Left lung (tissue), 10 donors: Measurements from ENCODE around the gene TNIK. TPM values are rescaled to one million over a fixed set of nuclear protein-coding genes. Genes with fewer than 3 reads are reported as not detected.

Experiments used
- ATAC-seq: fragments of 200-7000 bp; cut with Tn5 transposase; one replicate; pipeline ENCODE4 v1.9.1; 2020; ENCODE audit warnings: moderate library complexity
- DNase-seq, 4 donors: peaks; one replicate each; pipeline ENCODE4 v3.0.0-alpha.2; 2013 to 2020
- H3K27ac ChIP-seq, 2 donors: fragments of 200-600 bp; sonication (generic) in 1 of 2; one replicate each; pipeline versions ENCODE4 v1.5.0 to v1.8.0; 2020 to 2021
- H3K27me3 ChIP-seq, 2 donors: fragments of 200-600 bp; sonication (generic) in 1 of 2; one replicate each; pipeline versions ENCODE4 v1.5.0 to v1.8.0; 2020 to 2021
- H3K36me3 ChIP-seq, 2 donors: fragments of 200-600 bp; sonication (generic) in 1 of 2; one replicate each; pipeline versions ENCODE4 v1.5.0 to v1.8.0; 2020 to 2021
- H3K4me1 ChIP-seq, 2 donors: fragments of 200-600 bp; one replicate each; pipeline ENCODE4 v1.8.0; 2021
- H3K4me3 ChIP-seq, 2 donors: fragments of 200-600 bp; sonication (generic) in 1 of 2; one replicate each; pipeline versions ENCODE4 v1.5.0 to v1.8.0; 2020 to 2021; ENCODE audit warnings: mild to moderate bottlenecking in 1 of 2
- H3K9me3 ChIP-seq, 2 donors: fragments of 200-600 bp; sonication (generic) in 1 of 2; one replicate each; pipeline versions ENCODE4 v1.5.0 to v1.8.0; 2020 to 2021
- CTCF ChIP-seq, 2 donors: fragments of 200-600 bp; sonication (generic) in 1 of 2; IDR thresholded peaks; one replicate each; pipeline versions ENCODE4 v1.5.0 to v1.8.0; 2021; ENCODE audit warnings: antibody characterized with exemption in 2 of 2
- intact Hi-C, 2 donors: fragments of 100-400 bp; cut with DNase I; formaldehyde crosslinking; loops; one replicate each; pipeline versions ENCODE4 v1.11.2 to v1.14.2; 2022
- polyA plus RNA-seq, 6 donors: library from polyadenylated mRNA; unstranded; fragments of 120-200 nt; gene quantifications; one replicate each; pipeline ENCODE4 v1.2.1, GENCODE V29; 2013; ENCODE audit not compliant: insufficient read length in 6 of 6
- total RNA-seq, 2 donors: library from RNA; stranded (reverse); fragmentation: NEBNext Ultra II Directional; extraction: Animal tissue kit (Norgen Biotek cat#: 25700); gene quantifications; one replicate each; pipeline ENCODE4 v1.2.1, GENCODE V29; 2021
- donor health status: DM: no; HTN: yes; CAD: no.
- donor health status: DM: no; HTN: no; CAD: no.

Gene TNIK
- total and polyA plus RNA-seq, 8 donors = 14.8 to 42.0 (median 17.4) TPM

DNA sequence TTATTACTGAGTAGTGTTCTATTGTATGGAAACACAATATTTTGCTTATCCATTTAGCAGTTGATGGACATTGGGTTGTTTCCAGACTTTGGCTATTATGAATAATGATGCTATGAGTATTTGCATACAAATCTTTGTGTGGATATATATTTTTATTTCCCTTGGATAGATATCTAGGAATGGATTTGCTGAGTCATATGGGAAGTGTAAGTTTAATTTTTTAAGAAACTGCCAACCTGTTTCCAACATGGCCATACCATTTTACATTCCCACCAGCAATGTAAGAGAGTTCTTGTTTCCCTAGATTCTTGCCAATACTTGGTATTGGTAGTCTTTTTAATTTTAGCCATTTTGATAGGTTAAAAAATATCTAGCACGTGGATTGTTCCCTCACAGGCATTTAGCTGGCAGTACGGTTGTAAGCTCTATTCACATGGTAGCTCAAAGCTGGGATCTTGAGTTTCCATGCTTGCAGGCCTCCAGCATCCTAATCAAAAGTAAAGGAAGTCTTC, 45.7 kb upstream of the TNIK start:
- Histone ChIP-seq H3K4me1 (no peaks in the 10 kb centered on the region), H3K27ac (no peak overlapping the region), H3K36me3 (no peaks in the 10 kb centered on the region), H3K4me3 (no peak overlapping the region), H3K9me3 (no peaks in the 10 kb centered on the region), H3K27me3 (no peaks in the 10 kb centered on the region)
- no peak for ATAC-seq
- intact Hi-C loops = no loop called here
- no peak for DNase-seq
- no peak for TF ChIP-seq CTCF (IDR thresholded peaks at IDR 0.05)

DNA sequence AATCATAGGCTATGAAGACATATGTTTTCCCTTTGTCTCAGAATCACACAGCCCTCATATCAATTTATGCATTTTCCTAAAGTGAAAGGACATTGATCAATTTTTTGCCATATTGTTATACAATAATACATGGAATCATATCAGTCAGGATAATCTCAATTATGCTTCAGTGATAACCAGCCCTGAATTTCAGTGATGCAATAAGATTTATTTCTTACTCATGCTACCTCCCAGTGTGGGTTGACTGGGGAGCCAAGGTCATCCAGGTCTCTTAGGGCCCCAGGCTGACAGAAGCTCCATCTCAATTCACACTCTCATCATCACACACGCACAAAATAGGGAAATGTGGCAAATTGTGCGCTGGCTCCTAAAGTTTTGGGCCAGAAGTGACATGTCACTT, 44.2 kb upstream of the TNIK start:
- TF ChIP-seq CTCF (IDR thresholded peaks at IDR 0.05) = no peak
- DNase-seq = no peak
- H3K9me3 ChIP-seq = no peaks in the 10 kb centered on the region
- ATAC-seq = no peak
- H3K4me3 ChIP-seq = no peak overlapping the region
- H3K27me3 ChIP-seq = no peaks in the 10 kb centered on the region
- no peaks in the 10 kb centered on the region for H3K4me1 ChIP-seq
- H3K36me3 ChIP-seq = no peaks in the 10 kb centered on the region
- no peak overlapping the region for H3K27ac ChIP-seq
- intact Hi-C loops = no loop called here

DNA sequence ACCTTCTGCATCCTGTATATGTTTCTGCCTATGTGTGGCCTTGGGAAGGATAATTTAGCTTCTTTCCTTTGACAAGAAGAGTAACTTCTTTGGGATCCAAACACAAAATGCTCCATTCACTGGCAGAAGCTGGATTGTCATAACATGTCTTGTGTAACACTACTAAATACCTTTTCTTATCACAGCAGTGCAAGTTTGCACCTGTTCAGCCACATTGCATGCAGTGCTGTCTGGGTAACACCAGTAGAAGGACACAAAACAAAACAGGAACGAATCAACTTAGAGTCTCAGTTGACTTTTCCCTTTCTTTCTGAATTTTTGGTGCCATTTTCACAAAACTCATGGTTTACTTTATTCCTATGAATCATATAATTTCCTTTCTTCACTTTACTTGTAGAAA, 43.6 kb upstream of the TNIK start:
- no peak overlapping the region for H3K27ac ChIP-seq
- ATAC-seq = no peak

DNA sequence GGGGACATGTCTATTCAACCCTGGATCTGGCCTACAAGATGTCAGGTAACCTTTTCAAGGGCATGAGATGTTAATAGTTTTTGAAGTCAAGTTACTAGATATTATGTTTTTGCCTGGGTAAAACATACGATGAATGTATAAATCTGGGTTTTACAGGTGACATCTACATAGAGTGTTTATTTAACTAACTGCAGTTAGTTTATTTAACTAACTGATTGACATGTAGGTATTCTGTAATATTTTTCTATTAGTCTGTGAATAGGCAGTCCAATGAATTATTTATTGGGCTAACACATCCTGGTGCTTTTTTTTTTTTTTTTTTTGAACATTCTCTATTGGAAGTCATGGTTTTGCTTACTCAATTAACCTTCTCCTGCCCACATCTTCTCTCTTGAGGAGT, 38.7 kb upstream of the TNIK start:
- Histone ChIP-seq H3K9me3 (no peaks in the 10 kb centered on the region), H3K36me3 (no peaks in the 10 kb centered on the region), H3K27ac (no peak overlapping the region), H3K4me1 (no peaks in the 10 kb centered on the region), H3K27me3 (no peaks in the 10 kb centered on the region), H3K4me3 (no peak overlapping the region)
- no peak for DNase-seq
- intact Hi-C loops = no loop called here
- ATAC-seq = no peak
- TF ChIP-seq CTCF (IDR thresholded peaks at IDR 0.05) = no peak

More for the DNA sequence above, 43.6 kb upstream of the TNIK start:
- DNase-seq = no peak
- H3K9me3 ChIP-seq = no peaks in the 10 kb centered on the region
- TF ChIP-seq CTCF (IDR thresholded peaks at IDR 0.05) = no peak
- H3K4me1 ChIP-seq = no peaks in the 10 kb centered on the region
- no peak overlapping the region for H3K4me3 ChIP-seq
- intact Hi-C loops = no loop called here
- H3K36me3 ChIP-seq = no peaks in the 10 kb centered on the region
- H3K27me3 ChIP-seq = no peaks in the 10 kb centered on the region

- TF ChIP-seq CTCF (IDR thresholded peaks at IDR 0.05) = no peak
- DNase-seq (no peak), ATAC-seq (no peak)
- Histone ChIP-seq H3K9me3 (no peaks in the 10 kb centered on the region), H3K36me3 (no peaks in the 10 kb centered on the region), H3K27ac (no peak overlapping the region), H3K27me3 (no peaks in the 10 kb centered on the region), H3K4me1 (no peaks in the 10 kb centered on the region), H3K4me3 (no peak overlapping the region)
- intact Hi-C loops = no loop called here
Observed at GRCh38 chr3:171497468-171497867, 37.3 kb upstream of the TNIK start.
